IPS-NIHi7 (cell line): ENCODE data around the gene KLHDC7A.

ENCODE experiments used
- DNase-seq: peaks from one replicate; pipeline ENCODE4 v3.0.0; 2012; ENCODE audit warnings: mixed read lengths; ENCODE audit errors: extremely low spot score

Gene KLHDC7A

GRCh38 chr1:18508084-18508483, 27.4 kb downstream of the KLHDC7A start:
- no peak for DNase-seq

GRCh38 chr1:18511149-18511873, 30.6 kb downstream of the KLHDC7A start:
- DNase-seq, result no peak

DNA sequence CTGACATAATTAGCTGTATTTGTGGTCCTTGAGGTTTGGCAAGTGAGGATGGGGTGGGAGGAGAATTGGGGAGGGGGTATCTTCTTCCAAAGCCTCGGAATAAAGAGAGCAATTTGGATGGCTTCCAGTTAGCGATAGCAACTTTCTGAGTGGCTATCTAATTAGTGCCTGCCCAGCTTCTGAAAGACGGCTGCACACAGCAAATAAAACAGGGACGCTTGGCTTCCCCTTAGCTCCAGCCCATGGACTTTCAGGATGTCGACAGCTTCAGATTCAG, 31.1 kb downstream of the KLHDC7A start:
- DNase-seq, result no peak

- DNase-seq, result no peak
Measured at GRCh38 chr1:18512883-18513282, 32.2 kb downstream of the KLHDC7A start.

- no peak for DNase-seq
Measured at GRCh38 chr1:18513995-18514394, 33.3 kb downstream of the KLHDC7A start.

GRCh38 chr1:18515120-18515667, 34.5 kb downstream of the KLHDC7A start:
- DNase-seq, result no peak

DNA sequence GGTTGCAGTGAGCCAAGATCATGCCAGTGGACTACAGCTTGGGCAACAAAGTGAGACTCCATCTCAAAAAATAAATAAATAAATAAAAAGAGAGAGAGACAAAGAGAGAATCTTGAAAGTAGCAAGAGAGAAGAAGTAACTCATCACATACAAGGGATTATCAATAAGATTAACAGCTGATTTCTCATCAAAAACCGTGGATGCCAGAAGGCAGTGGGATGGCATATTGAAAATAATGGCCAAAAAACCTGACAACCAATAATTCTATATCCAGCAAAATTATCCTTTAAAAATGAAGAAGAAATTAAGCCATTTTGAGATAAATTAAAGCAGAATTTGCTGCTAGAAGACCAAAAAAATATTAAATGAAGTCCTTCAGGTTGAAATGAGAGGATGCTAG, 35.7 kb downstream of the KLHDC7A start:
- DNase-seq, result no peak

DNA sequence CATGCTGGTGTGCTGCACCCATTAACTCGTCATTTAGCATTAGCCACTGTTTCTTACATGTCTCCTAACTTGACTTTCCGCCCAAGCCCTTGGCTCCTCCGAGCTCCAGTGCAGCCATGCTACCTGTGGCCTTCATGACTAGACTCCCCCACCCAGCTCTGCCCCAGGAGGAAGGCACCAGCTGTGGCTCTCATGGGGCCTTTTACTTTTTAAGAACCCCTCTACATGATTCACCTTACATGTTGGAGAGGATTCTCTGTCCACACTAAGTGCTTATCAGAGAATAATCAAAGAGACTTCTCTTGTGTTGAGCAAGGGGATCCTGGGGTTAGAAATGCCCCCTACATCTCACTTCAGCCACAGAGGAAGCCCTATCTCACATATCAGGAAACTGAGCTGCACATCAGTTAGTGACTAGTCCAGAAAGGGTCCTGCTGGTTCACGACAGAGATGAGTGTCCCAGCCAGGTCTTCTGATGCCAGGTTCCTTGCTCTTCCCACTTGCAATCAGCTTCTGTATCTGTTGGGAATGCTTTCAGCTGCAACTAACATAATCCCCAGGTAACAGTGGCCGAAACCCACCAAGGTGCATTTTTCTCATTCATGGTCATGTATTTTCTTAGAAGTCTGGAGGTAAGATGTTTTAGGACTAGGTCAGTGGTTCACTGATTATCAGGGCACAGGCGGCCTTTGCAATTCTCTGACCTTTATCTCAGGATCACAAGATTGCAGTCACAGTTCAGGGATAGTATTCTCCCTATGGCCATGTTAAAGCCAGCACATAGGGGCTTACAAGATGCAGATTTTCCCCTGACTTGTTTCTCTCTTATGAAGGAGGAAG, 45.9 kb downstream of the KLHDC7A start:
- DNase-seq, result peak; percentile 5

DNA sequence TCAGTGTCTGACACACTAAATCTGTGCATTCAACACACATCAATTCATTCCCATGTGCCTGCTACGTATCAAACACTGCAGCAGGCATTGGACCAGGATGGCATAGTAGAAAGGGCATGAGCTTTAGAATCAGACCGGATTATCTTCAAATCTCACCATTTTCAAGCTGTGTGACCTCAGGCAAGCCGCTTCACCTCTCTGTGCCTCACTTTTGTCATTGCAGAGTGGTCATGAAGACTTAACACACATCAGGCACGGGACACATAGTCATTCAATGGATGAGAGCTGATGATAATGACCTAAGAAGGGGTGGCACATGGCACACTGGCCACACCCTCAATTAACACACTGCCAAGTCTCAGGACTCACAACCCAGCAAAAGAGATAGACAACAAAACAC, 46.8 kb downstream of the KLHDC7A start:
- DNase-seq, result no peak

DNA sequence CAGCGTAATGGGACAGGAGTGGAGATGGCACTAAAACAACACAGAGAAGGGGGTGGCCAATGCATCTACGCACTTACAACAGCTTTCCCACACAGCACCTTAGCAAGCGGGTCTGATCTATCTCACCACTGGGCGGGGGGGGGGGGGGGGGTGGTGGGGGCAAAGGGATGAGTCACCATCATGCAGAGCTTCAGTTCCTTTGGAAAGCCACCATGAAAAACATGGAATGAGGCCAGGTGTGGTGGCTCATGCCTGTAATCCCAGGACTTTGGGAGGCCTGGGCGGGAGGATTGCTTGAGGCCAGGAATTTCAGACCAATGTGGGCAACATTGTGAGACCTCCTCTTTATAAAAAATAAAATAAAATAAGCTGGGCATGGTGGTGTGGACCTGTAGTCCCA, 47.2 kb downstream of the KLHDC7A start:
- DNase-seq, result peak; percentile 15

- DNase-seq, result peak; percentile 3
Measured at GRCh38 chr1:18528616-18529015, 47.9 kb downstream of the KLHDC7A start.

- no peak for DNase-seq
Measured at GRCh38 chr1:18529714-18530113, 49.0 kb downstream of the KLHDC7A start.

DNA sequence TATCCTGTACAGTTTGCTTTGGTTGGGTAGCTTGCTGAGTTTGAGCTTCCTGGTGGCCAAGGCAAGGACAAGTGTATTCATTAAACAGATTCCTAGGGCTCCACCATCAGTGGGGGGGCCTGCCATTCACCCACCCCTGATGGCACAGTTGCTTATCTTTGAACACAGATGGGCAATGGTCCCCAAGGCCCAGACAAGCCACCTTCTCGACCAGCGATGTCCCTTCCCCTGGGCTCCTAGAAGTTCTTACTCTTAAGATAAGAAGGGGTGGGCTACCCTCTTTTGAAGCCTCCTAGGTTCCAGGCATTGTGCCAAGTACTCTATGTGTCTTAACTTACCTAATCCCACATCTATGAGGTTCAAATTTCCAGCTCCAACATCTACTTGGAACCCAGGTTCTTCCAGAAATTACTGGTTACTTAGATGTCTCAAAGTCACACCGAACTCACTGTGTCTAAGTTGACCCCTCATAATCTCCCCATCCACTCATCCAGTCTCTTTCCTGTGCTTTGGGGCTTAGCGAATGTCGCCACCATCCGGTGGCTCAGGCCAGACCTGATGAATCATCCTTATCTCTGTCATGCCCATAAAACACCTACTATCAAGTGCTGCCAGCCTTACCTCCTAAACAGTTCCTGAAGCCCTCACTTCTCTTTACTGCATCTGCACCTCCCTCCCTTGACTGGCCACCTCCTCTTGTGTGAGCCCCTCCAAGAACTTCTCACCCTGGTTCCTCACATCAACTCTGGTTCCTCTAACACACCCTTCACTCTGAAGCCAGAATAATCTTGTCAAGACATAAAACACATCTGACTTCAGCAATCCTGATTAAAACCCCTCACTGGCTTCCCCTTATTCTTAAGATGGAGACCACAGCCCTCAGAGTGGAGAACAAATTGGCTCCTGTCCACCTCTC, 50.1 kb downstream of the KLHDC7A start:
- peak; percentile 57 for DNase-seq

DNA sequence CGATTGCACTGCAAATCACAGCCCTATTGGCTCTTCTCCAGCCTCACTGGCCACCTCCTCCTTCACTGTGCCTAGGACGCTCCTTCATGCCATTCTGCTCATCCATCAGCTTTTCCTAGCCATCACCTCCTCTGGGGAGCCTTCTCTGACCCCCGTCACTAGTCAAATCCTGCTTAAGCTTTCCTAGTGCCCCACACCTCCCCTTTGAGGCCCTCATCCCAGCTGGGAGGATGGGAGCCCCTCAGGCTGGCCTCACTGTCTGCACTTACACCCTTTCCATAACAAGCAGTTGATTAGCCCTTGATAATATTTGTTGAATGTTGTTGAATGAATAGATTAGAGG, 50.7 kb downstream of the KLHDC7A start:
- DNase-seq, result no peak

DNA sequence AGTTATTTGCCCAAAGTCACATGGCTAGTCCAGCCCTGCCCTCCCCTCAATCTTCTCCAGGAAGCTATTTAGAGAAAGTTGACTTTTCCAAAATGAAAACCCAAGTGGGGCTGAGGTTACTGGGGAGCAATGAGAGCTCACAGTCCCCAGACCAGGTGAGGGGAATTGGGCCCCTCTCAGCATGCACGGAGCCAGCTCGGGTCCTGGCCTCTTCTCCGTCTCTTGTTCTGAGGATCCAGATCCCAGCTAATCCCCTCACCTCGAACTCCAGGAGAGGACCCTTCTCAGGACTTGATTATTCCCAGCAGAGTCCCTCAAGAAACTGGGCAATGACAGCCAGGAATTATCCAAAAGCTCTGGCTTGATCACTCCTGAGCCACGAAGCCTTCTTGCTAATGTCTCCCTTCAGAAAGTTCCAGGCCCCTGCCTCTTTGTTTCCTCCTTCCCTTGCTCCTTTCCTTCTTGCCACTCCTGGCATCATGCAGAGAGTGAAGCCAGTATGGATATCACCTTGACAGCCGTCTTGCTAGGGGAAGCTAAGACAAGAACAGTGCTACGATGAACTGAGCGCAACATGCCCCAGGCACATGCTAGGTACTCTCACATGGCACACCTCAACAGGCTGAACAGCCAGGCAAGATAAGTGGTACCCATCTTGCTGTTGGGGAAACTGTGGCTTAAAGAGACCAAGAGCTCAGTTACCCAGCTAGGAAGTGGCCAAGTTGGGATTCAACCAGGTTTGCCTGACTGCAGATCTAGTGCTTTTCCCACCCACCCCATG, 51.9 kb downstream of the KLHDC7A start:
- no peak for DNase-seq

DNA sequence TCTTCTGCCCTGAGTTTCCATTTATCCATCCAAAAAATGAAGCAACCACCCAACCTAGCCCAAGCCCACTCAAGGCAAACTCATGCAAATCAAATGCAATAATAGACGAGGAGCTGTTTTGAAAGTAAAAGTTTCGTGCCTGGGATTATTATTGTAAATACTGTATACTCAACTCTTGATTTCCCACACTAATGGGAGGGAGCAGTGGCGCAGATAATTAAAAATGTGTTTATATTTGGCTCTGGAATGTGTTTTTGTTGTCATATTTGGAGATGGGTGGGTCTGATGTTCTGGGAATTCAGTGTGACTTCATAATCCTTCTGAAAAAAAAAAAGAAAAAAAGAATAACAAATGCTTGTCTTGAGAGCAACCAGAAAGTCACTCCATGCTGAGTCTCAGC, 52.5 kb downstream of the KLHDC7A start:
- no peak for DNase-seq

- no peak for DNase-seq
Measured at GRCh38 chr1:18534810-18535205, 54.1 kb downstream of the KLHDC7A start.
